K562 (cell line): ENCODE data around the gene OXNAD1.

Experiments used
- BRD4 ChIP-seq: fragments of 200-600 bp; sonication (generic); IDR thresholded peaks from 2 replicates; pipeline ENCODE4 v1.6.1; 2017; ENCODE audit warnings: inconsistent platforms
- CHCHD3 ChIP-seq: fragments of 250-450 bp; sonication (Bioruptor Pico); IDR thresholded peaks from 2 replicates; pipeline ENCODE4 v2.1.2; 2022; ENCODE audit warnings: mild to moderate bottlenecking
- ESRRA ChIP-seq: fragments of 450-650 bp; IDR thresholded peaks from 2 replicates; pipeline ENCODE4 v1.6.1; 2014; ENCODE audit warnings: low read depth, mild to moderate bottlenecking, moderate library complexity, borderline replicate concordance
- EZH2 ChIP-seq: IDR thresholded peaks from 2 replicates; pipeline ENCODE4 v1.6.1; 2012; ENCODE audit warnings: low read depth, mild to moderate bottlenecking, inconsistent platforms, low read length, borderline replicate concordance
- MAX ChIP-seq: sonication (generic); formaldehyde crosslinking; IDR thresholded peaks from 2 replicates; pipeline ENCODE4 v1.9.0; 2022; ENCODE audit warnings: mild to moderate bottlenecking, missing genetic modification reagents
- POLR2A ChIP-seq: fragments of 450-650 bp; conservative IDR thresholded peaks from 2 replicates; pipeline ENCODE4 v1.6.1; 2016
- TCF7L2 ChIP-seq: fragments of 150-350 bp; IDR thresholded peaks from 2 replicates; pipeline ENCODE4 v1.6.1; 2016; ENCODE audit warnings: low read depth, mild to moderate bottlenecking, low read length, moderate library complexity
- TCFL5 ChIP-seq: fragments of 250-450 bp; sonication (Bioruptor Pico); conservative IDR thresholded peaks from 2 replicates; pipeline ENCODE4 v1.6.1; 2021; ENCODE audit warnings: mild to moderate bottlenecking, moderate library complexity, matching md5 sums
- TSC22D4 ChIP-seq: fragments of 450-650 bp; IDR thresholded peaks from 2 replicates; pipeline ENCODE4 v1.6.1; 2016; ENCODE audit warnings: missing genetic modification characterization, missing biosample characterization, control low read depth
- ZBTB17 ChIP-seq: fragments of 450-650 bp; formaldehyde crosslinking; IDR thresholded peaks from 2 replicates; pipeline ENCODE4 v1.4.0; 2020; ENCODE audit warnings: mild to moderate bottlenecking
- TF ChIP-seq, protein P1 (sequence below): fragments of 200-800 bp; sonication (Bioruptor generic); IDR thresholded peaks from 2 replicates; pipeline ENCODE4 v1.6.1; 2016; ENCODE audit warnings: missing genetic modification characterization, missing compliant biosample characterization
- TF ChIP-seq, protein P2 (sequence below), 3 experiments: IDR thresholded peaks in 2 of 3; conservative IDR thresholded peaks in 1 of 3; 2 replicates each; pipeline ENCODE4 v1.5.1; 2011 to 2012; ENCODE audit warnings: low read length in 3 of 3, mild to moderate bottlenecking in 3 of 3, control low read depth in 2 of 3, improper control_type of control experiment in 1 of 3, inconsistent platforms in 1 of 3, low read depth in 1 of 3, mixed read lengths in 1 of 3, moderate library complexity in 1 of 3; ENCODE audit not compliant: insufficient read depth in 2 of 3
- TF ChIP-seq, protein P3 (sequence below), 2 experiments: fragments of 450-650 bp; formaldehyde crosslinking in 1 of 2; IDR thresholded peaks; 2 replicates each; pipeline versions ENCODE4 v1.4.0 to v1.6.1; 2014 to 2020; ENCODE audit warnings: mild to moderate bottlenecking in 2 of 2, borderline replicate concordance in 1 of 2, low read depth in 1 of 2
- TF ChIP-seq, protein P4 (sequence below): fragments of 450-650 bp; formaldehyde crosslinking; IDR thresholded peaks from 2 replicates; pipeline ENCODE4 v1.4.0; 2022; ENCODE audit warnings: missing genetic modification characterization

DNA sequence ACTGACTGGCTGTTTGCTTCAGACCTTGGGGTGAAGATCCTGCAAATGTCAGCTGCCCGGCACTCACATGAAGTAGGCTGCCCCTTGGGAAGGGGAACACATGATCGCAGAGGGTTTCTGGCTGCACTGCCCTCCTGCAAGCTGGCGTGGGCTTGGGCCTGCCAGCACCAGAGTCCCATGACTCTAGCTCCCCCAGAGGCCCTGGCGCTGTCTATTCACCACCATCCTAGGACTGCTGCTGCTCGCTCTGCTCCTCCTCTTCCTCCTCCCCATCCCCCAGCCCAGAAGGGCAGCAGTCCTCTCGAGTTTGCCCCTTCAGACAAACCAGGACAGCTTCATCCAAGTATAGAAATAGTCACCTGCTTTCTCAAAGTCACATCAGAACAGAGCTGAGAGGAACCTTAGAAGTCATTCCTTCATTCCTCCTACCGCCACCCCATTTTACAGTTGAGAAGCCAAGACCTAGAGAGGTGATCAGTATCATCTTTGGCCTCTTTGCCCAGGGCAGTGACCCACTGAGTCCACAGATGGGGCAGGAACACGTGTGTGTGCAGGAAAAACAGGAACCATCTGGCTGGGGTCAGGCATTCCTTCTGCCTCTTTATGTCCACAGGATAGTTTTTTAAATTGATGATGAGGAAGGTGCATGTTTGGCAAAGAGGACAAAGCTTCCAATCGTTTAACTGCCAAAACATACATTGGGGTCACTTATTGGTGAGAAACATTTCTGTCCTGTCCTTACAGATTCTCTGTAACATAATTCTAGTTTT lies 13.5 kb upstream of the OXNAD1 start:
- TF ChIP-seq POLR2A (no peak), BRD4 (no peak), ZBTB17 (CRISPR knock-in tag) (no peak), EZH2 (no peak), MAX (CRISPR knock-in tag) (no peak), TCF7L2 (no peak), CHCHD3 (CRISPR knock-in tag) (no peak), TCFL5 (no peak), ESRRA (no peak), TSC22D4 (tag) (no peak)
- TF ChIP-seq, protein P1, sequence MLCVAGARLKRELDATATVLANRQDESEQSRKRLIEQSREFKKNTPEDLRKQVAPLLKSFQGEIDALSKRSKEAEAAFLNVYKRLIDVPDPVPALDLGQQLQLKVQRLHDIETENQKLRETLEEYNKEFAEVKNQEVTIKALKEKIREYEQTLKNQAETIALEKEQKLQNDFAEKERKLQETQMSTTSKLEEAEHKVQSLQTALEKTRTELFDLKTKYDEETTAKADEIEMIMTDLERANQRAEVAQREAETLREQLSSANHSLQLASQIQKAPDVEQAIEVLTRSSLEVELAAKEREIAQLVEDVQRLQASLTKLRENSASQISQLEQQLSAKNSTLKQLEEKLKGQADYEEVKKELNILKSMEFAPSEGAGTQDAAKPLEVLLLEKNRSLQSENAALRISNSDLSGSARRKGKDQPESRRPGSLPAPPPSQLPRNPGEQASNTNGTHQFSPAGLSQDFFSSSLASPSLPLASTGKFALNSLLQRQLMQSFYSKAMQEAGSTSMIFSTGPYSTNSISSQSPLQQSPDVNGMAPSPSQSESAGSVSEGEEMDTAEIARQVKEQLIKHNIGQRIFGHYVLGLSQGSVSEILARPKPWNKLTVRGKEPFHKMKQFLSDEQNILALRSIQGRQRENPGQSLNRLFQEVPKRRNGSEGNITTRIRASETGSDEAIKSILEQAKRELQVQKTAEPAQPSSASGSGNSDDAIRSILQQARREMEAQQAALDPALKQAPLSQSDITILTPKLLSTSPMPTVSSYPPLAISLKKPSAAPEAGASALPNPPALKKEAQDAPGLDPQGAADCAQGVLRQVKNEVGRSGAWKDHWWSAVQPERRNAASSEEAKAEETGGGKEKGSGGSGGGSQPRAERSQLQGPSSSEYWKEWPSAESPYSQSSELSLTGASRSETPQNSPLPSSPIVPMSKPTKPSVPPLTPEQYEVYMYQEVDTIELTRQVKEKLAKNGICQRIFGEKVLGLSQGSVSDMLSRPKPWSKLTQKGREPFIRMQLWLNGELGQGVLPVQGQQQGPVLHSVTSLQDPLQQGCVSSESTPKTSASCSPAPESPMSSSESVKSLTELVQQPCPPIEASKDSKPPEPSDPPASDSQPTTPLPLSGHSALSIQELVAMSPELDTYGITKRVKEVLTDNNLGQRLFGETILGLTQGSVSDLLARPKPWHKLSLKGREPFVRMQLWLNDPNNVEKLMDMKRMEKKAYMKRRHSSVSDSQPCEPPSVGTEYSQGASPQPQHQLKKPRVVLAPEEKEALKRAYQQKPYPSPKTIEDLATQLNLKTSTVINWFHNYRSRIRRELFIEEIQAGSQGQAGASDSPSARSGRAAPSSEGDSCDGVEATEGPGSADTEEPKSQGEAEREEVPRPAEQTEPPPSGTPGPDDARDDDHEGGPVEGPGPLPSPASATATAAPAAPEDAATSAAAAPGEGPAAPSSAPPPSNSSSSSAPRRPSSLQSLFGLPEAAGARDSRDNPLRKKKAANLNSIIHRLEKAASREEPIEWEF: no peak
- TF ChIP-seq, protein P2, sequence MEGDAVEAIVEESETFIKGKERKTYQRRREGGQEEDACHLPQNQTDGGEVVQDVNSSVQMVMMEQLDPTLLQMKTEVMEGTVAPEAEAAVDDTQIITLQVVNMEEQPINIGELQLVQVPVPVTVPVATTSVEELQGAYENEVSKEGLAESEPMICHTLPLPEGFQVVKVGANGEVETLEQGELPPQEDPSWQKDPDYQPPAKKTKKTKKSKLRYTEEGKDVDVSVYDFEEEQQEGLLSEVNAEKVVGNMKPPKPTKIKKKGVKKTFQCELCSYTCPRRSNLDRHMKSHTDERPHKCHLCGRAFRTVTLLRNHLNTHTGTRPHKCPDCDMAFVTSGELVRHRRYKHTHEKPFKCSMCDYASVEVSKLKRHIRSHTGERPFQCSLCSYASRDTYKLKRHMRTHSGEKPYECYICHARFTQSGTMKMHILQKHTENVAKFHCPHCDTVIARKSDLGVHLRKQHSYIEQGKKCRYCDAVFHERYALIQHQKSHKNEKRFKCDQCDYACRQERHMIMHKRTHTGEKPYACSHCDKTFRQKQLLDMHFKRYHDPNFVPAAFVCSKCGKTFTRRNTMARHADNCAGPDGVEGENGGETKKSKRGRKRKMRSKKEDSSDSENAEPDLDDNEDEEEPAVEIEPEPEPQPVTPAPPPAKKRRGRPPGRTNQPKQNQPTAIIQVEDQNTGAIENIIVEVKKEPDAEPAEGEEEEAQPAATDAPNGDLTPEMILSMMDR (IDR thresholded peaks at IDR 0.05 in 2 of 3, conservative IDR thresholded peaks at IDR 0.05 in 1 of 3; ENCODE audit: insufficient read depth in 2 of 3, low read depth in 1 of 3, low read length in 3 of 3): no peak
- TF ChIP-seq, protein P3, sequence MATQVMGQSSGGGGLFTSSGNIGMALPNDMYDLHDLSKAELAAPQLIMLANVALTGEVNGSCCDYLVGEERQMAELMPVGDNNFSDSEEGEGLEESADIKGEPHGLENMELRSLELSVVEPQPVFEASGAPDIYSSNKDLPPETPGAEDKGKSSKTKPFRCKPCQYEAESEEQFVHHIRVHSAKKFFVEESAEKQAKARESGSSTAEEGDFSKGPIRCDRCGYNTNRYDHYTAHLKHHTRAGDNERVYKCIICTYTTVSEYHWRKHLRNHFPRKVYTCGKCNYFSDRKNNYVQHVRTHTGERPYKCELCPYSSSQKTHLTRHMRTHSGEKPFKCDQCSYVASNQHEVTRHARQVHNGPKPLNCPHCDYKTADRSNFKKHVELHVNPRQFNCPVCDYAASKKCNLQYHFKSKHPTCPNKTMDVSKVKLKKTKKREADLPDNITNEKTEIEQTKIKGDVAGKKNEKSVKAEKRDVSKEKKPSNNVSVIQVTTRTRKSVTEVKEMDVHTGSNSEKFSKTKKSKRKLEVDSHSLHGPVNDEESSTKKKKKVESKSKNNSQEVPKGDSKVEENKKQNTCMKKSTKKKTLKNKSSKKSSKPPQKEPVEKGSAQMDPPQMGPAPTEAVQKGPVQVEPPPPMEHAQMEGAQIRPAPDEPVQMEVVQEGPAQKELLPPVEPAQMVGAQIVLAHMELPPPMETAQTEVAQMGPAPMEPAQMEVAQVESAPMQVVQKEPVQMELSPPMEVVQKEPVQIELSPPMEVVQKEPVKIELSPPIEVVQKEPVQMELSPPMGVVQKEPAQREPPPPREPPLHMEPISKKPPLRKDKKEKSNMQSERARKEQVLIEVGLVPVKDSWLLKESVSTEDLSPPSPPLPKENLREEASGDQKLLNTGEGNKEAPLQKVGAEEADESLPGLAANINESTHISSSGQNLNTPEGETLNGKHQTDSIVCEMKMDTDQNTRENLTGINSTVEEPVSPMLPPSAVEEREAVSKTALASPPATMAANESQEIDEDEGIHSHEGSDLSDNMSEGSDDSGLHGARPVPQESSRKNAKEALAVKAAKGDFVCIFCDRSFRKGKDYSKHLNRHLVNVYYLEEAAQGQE (IDR thresholded peaks at IDR 0.05; ENCODE audit: borderline replicate concordance): no peak
- TF ChIP-seq, protein P3 (CRISPR knock-in tag; IDR thresholded peaks at IDR 0.05; ENCODE audit: low read depth): no peak
- TF ChIP-seq, protein P4, sequence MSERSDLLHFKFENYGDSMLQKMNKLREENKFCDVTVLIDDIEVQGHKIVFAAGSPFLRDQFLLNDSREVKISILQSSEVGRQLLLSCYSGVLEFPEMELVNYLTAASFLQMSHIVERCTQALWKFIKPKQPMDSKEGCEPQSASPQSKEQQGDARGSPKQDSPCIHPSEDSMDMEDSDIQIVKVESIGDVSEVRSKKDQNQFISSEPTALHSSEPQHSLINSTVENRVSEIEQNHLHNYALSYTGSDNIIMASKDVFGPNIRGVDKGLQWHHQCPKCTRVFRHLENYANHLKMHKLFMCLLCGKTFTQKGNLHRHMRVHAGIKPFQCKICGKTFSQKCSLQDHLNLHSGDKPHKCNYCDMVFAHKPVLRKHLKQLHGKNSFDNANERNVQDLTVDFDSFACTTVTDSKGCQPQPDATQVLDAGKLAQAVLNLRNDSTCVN (CRISPR knock-in tag): no peak
